Ishikawa (cell line): Measurements from ENCODE around the gene BICDL1.

Experiments
- CEBPB ChIP-seq: IDR thresholded peaks from 2 replicates; pipeline ENCODE4 v1.6.1; 2012
- CREB1 ChIP-seq: IDR thresholded peaks from 2 replicates; pipeline ENCODE4 v1.6.1; 2012; ENCODE audit warnings: low read depth
- EGR1 ChIP-seq: IDR thresholded peaks from 2 replicates; pipeline ENCODE4 v1.6.1; 2012
- EP300 ChIP-seq: IDR thresholded peaks from 2 replicates; pipeline ENCODE4 v1.6.1; 2012; ENCODE audit warnings: borderline replicate concordance
- FOXM1 ChIP-seq: IDR thresholded peaks from 2 replicates; pipeline ENCODE4 v1.6.1; 2012; ENCODE audit warnings: low read depth, borderline replicate concordance
- MAX ChIP-seq: IDR thresholded peaks from 2 replicates; pipeline ENCODE4 v1.6.1; 2012
- NFIC ChIP-seq: IDR thresholded peaks from 2 replicates; pipeline ENCODE4 v1.6.1; 2012
- RAD21 ChIP-seq: IDR thresholded peaks from 2 replicates; pipeline ENCODE4 v1.6.1; 2012; ENCODE audit warnings: low read depth
- REST ChIP-seq: IDR thresholded peaks from 2 replicates; pipeline ENCODE4 v1.6.1; 2012; ENCODE audit warnings: low read depth, mild to moderate bottlenecking
- TAF1 ChIP-seq: IDR thresholded peaks from 2 replicates; pipeline ENCODE4 v1.6.1; 2012; ENCODE audit warnings: low read depth, mild to moderate bottlenecking
- TCF12 ChIP-seq: IDR thresholded peaks from 2 replicates; pipeline ENCODE4 v1.6.1; 2012; ENCODE audit warnings: low read depth
- TEAD4 ChIP-seq: IDR thresholded peaks from 2 replicates; pipeline ENCODE4 v1.6.1; 2012
- USF1 ChIP-seq: IDR thresholded peaks from 2 replicates; pipeline ENCODE4 v1.6.1; 2012
- YY1 ChIP-seq: IDR thresholded peaks from 2 replicates; pipeline ENCODE4 v1.6.1; 2012; ENCODE audit warnings: low read depth
- ZBTB7A ChIP-seq: IDR thresholded peaks from 2 replicates; pipeline ENCODE4 v1.6.1; 2012; ENCODE audit warnings: low read depth

Gene BICDL1

GRCh38 chr12:120019197-120019596 lies 30.2 kb downstream of the BICDL1 start:
- no peak for TF ChIP-seq TCF12
- no peak for TF ChIP-seq MAX
- TF ChIP-seq EGR1, result no peak
- no peak for TF ChIP-seq EP300
- no peak for TF ChIP-seq TAF1
- no peak for TF ChIP-seq FOXM1
- TF ChIP-seq NFIC, result no peak
- TF ChIP-seq TEAD4, result no peak
- TF ChIP-seq USF1, result no peak
- TF ChIP-seq REST, result no peak
- TF ChIP-seq CREB1, result no peak
- TF ChIP-seq RAD21, result no peak
- TF ChIP-seq ZBTB7A, result no peak
- TF ChIP-seq YY1, result no peak
- TF ChIP-seq CEBPB, result no peak

DNA sequence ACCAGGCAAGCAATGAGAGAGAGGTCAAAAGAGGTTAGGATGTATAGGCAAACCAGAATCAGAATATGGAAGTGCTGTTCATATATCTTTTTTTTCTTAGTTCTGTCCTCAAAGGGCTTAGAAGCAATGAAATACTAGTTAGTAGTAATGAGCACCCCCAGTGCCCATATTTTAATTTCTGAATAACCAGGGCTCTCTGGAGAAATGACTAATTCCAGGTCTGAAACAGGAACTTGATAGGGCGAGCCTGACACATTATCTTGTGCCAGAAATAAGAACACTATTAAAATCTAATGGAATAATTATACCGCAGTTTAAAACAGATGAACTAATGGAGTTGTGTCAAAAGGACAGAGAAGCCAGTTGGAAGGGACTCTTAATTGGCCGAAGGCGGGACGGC lies 30.9 kb downstream of the BICDL1 start:
- no peak for TF ChIP-seq USF1
- TF ChIP-seq CEBPB, result no peak
- TF ChIP-seq TEAD4, result no peak
- TF ChIP-seq RAD21, result no peak
- TF ChIP-seq REST, result no peak
- TF ChIP-seq MAX, result no peak
- TF ChIP-seq EP300, result no peak
- no peak for TF ChIP-seq YY1
- no peak for TF ChIP-seq TAF1
- TF ChIP-seq FOXM1, result no peak
- no peak for TF ChIP-seq ZBTB7A
- TF ChIP-seq TCF12, result no peak
- no peak for TF ChIP-seq CREB1
- TF ChIP-seq NFIC, result no peak
- no peak for TF ChIP-seq EGR1

DNA sequence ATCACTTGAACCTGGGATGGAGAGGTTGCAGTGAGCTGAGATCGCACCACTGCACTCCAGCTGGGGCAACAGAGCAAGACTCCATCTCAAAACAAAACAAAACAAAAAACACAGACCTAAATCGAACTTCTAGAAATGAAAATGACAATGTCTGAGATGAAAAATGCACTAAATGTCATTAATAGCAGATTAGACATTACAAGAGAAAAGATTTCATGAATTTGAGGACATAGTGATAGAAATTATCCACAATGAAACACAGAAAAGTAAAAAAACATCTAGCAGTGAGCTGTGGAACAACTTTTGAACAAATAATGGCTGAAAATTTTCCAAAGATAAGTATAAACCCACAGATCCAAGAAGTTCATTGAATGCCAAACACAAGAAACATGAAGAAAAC lies 35.2 kb downstream of the BICDL1 start:
- TF ChIP-seq CEBPB (no peak), NFIC (no peak), TAF1 (no peak), EGR1 (no peak), REST (no peak), MAX (no peak), EP300 (no peak), YY1 (no peak), RAD21 (no peak), USF1 (no peak), ZBTB7A (no peak), FOXM1 (no peak), CREB1 (no peak), TEAD4 (no peak), TCF12 (no peak)

DNA sequence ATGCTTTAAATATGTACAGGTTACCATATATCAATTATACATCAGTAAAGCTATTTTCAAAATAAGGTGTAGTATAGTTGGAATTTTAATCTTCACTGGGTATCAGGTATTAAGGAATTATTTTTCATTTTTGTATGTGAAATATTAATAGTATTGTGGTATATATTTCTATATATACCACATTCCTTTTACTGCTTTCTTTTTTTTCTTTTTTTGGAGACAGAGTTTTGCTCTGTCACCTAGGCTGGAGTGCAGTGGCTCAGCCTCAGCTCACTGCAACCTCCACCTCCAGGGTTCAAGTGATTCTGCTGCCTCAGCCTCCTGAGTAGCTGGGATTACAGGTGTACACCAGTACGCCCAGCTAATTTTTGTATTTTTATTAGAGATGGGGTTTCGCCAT lies 36.6 kb downstream of the BICDL1 start:
- no peak for TF ChIP-seq EP300
- TF ChIP-seq TCF12, result no peak
- no peak for TF ChIP-seq FOXM1
- no peak for TF ChIP-seq EGR1
- no peak for TF ChIP-seq YY1
